ENCODE results near the gene KIF26A.

DNA sequence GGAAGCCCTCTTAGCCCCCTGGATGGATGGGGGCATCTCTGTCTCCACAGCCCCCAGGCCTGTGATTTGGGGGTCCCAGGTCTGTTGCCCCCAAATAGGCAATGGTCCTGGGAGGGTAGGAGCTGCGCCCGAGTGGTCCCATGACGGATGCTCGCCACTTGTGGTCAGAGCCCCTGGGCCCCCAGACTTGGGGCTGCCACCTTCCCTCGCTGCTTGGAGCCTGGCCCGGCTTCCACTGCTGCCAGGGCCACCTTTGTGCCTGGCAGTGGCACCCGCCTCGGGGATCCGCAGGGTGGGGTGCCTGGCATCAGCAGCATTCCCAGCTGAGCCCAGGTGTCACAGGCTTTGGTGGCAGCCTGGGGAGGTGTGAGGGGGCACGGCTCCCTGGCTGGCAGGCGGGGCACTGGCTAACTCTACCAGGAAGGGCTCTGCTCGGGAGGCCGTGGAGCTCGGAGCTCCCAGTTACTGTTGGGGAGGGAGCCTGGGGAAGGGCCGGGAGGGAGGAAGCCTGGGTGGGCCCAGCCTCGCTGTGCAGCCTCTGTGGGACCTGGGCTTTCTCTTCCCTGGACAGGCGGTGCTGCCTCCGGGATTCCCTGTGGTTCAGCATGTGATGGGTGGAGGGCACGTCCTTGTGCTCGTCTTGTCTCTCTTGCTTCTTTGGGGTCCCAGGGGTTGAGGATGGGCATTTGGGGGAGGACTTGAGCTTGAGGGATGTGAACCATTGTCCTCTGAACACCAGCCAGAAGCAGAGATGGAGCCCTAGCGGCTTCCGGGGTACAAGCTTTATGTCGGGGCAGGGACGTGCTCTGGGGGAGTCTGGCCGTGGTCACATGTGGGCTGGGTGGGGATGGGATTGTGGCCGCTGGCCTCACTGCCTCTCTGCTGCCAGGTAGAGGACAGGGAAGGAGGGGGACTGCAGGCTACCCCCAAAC lies 5.4 kb downstream of the KIF26A start:
- TF ChIP-seq, protein P1, sequence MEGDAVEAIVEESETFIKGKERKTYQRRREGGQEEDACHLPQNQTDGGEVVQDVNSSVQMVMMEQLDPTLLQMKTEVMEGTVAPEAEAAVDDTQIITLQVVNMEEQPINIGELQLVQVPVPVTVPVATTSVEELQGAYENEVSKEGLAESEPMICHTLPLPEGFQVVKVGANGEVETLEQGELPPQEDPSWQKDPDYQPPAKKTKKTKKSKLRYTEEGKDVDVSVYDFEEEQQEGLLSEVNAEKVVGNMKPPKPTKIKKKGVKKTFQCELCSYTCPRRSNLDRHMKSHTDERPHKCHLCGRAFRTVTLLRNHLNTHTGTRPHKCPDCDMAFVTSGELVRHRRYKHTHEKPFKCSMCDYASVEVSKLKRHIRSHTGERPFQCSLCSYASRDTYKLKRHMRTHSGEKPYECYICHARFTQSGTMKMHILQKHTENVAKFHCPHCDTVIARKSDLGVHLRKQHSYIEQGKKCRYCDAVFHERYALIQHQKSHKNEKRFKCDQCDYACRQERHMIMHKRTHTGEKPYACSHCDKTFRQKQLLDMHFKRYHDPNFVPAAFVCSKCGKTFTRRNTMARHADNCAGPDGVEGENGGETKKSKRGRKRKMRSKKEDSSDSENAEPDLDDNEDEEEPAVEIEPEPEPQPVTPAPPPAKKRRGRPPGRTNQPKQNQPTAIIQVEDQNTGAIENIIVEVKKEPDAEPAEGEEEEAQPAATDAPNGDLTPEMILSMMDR (IDR thresholded peaks at IDR 0.05): no peak
- no peak for TF ChIP-seq POLR2A (IDR thresholded peaks at IDR 0.05)
